ENCODE measurements around the gene MPHOSPH8. TPM values are rescaled to one million over a fixed set of nuclear protein-coding genes. Genes with fewer than 3 reads are reported as not detected.

Gene MPHOSPH8, protein sequence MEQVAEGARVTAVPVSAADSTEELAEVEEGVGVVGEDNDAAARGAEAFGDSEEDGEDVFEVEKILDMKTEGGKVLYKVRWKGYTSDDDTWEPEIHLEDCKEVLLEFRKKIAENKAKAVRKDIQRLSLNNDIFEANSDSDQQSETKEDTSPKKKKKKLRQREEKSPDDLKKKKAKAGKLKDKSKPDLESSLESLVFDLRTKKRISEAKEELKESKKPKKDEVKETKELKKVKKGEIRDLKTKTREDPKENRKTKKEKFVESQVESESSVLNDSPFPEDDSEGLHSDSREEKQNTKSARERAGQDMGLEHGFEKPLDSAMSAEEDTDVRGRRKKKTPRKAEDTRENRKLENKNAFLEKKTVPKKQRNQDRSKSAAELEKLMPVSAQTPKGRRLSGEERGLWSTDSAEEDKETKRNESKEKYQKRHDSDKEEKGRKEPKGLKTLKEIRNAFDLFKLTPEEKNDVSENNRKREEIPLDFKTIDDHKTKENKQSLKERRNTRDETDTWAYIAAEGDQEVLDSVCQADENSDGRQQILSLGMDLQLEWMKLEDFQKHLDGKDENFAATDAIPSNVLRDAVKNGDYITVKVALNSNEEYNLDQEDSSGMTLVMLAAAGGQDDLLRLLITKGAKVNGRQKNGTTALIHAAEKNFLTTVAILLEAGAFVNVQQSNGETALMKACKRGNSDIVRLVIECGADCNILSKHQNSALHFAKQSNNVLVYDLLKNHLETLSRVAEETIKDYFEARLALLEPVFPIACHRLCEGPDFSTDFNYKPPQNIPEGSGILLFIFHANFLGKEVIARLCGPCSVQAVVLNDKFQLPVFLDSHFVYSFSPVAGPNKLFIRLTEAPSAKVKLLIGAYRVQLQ
- 10 to 100 TPM; 31.2 to 35.5 TPM for total RNA-seq
- polyA plus RNA-seq (ENCODE audit: insufficient read length in 2 of 2) = 10 to 100 TPM; 55.3 to 69.9 TPM
- long read RNA-seq, donor 1, full-length matches to known transcripts = 9 of 122 reads
- long read RNA-seq, donor 1, partial matches to known transcripts = 89 of 122 reads
- long read RNA-seq, donor 1, other reads (novel, unspliced or antisense) = 24 of 122 reads
- long read RNA-seq, donor 2, partial matches to known transcripts = 17 of 21 reads
- long read RNA-seq, donor 2, other reads (novel, unspliced or antisense) = 0 of 21 reads
- long read RNA-seq, donor 3, partial matches to known transcripts = 33 of 36 reads
- long read RNA-seq, donor 3, other reads (novel, unspliced or antisense) = 0 of 36 reads
- long read RNA-seq, donor 4, transcript MPHOSPH8-202 (3 exons, 1,048 nt) = major isoform, 9 of 236 reads
- long read RNA-seq, donor 4, partial matches to known transcripts = 193 of 236 reads
- long read RNA-seq, donor 4, other reads (novel, unspliced or antisense) = 34 of 236 reads

DNA sequence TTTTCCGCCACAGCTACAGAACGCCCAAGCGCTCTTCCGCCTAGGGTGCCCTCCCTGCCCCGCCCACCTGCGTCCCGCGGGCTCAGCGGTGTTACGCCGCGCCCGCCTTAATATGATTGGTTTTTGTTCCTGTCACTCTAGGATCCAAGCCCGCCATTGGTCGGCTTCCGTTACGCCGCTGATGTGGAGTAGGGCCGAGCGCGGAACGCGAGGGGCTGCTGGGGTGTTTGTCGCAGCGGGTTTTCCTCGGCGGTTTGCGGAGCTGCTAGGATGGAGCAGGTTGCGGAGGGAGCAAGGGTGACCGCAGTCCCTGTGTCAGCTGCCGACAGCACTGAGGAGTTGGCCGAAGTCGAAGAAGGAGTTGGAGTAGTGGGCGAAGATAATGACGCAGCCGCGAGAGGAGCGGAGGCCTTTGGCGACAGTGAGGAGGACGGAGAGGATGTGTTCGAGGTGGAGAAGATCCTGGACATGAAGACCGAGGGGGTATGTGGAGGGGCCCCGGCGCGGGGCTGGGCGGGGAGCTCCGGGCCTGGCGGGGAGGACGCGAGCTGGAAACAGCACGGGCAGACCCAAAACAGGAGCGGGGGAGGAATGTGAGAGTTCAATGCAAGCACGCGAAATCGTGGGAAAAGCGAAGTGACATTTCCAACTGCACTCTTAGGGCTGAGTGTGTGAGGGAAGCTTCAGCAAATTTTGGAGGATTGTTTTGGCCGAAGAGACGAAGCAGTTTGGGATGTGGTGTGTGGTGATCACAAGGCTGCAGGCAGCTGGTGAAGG, at the start of gene MPHOSPH8:
Gene MPHOSPH8 (plus strand): TSS at position 181 of the 777 bp plus-strand sequence. CDS start 90 bp downstream, at position 271.
- Histone ChIP-seq H3K9me3 (ENCODE audit: control insufficient read depth, insufficient read depth, low read length) (no peaks in the 10 kb centered on the region), H3K4me3 (ENCODE audit: low read depth, low read length) (peak within 1 kb of the TSS; percentile 74), H3K27ac (ENCODE audit: low read depth, low read length) (peak within 1 kb of the TSS; percentile 90), H3K4me1 (ENCODE audit: control insufficient read depth, insufficient read depth, low read length) (peaks cover 10% of the 10 kb centered on the region), H3K36me3 (ENCODE audit: control insufficient read depth, insufficient read depth, low read length) (no peaks in the 10 kb centered on the region), H3K27me3 (ENCODE audit: control insufficient read depth, insufficient read depth, low read length) (no peaks in the 10 kb centered on the region)
- peak; percentile 86 to 99 (median 94) for DNase-seq (ENCODE audit: low read depth in 4 of 6, low spot score in 6 of 6)
- under 1% methylated on average over 58 of the region's 58 CpGs for WGBS (ENCODE audit: insufficient coverage)

DNA sequence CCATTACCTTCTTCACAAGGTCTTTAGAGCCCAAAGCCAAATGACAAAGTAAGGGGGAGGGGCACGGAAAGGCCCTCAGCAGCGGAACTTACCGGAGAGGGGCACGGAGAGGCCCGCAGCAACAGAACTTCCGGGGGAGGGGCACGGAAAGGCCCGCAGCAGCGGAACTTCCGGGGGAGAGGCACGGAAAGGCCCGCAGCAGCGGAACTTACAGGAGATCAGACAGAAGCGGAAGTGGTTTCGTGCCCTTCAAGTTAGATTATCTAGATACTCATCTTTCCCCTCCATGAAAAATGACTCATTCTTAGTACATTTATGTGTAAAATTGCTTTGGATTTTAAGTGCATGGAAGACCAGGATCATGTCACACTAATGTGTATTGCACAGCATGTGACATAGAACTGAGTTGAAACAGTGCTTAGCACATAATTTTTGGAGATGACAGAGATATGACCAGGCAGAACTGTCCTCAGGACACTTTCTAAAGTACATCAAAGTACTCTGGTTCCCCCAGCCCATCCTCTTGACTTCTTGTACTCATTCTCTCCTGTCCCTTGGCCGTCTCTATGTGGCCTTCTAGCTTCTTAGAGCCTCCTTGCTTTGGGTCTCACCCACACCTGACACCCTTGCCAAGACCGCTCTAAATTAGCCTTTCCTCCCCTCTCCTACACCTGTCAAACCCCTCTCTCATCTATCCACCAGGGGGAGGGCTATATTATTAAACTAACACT, 46.4 kb upstream of the MPHOSPH8 start:
- no peak overlapping the region for H3K4me3 ChIP-seq (ENCODE audit: low read depth, low read length)
- no peak for DNase-seq (ENCODE audit: low read depth in 4 of 6, low spot score in 6 of 6)
- WGBS (ENCODE audit: insufficient coverage) = 38% methylated on average over 11 of the region's 17 CpGs

DNA sequence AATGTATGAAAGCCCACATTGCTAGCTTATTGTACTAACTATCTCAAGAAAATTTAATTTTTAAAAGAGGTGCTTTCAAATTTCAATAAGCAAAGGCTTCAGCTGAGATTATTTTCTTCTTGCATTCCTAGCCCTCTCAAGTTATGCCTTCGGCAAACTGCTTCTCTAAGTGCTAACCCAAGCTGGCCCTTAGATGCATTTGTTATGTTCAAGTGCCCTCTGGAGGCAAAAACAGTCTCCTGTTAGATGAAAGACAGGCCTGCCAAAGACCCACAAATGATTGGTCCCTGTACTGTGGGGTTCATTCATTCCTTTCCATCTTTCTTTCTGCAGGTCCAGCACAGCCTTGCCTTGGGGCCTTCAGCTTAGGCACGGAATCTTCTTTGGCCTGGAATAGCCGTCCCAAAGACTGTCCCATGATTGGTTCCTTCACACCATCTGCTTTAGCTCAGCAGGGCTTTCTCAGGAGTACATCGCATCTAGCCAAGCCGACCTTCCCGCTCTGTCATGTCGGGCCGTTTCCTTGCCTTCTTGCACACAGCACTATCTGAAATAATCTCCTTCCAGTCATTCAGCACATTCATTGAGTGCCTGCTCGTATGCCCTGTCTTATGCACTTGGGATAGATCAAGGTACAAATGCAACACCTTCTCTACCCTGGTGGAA, 45.7 kb upstream of the MPHOSPH8 start:
- no peak overlapping the region for H3K27ac ChIP-seq (ENCODE audit: low read depth, low read length)
- peak in 2 of 6 donors; percentile 17 to 19 for DNase-seq (ENCODE audit: low read depth in 4 of 6, low spot score in 6 of 6)
- H3K4me3 ChIP-seq (ENCODE audit: low read depth, low read length) = no peak overlapping the region

More for the DNA sequence above, 46.4 kb upstream of the MPHOSPH8 start:
- no peaks in the 10 kb centered on the region for H3K4me1 ChIP-seq (ENCODE audit: control insufficient read depth, insufficient read depth, low read length)
- no peak overlapping the region for H3K27ac ChIP-seq (ENCODE audit: low read depth, low read length)
- H3K27me3 ChIP-seq (ENCODE audit: control insufficient read depth, insufficient read depth, low read length) = no peaks in the 10 kb centered on the region
- no peaks in the 10 kb centered on the region for H3K36me3 ChIP-seq (ENCODE audit: control insufficient read depth, insufficient read depth, low read length)
- H3K9me3 ChIP-seq (ENCODE audit: control insufficient read depth, insufficient read depth, low read length) = no peaks in the 10 kb centered on the region

DNA sequence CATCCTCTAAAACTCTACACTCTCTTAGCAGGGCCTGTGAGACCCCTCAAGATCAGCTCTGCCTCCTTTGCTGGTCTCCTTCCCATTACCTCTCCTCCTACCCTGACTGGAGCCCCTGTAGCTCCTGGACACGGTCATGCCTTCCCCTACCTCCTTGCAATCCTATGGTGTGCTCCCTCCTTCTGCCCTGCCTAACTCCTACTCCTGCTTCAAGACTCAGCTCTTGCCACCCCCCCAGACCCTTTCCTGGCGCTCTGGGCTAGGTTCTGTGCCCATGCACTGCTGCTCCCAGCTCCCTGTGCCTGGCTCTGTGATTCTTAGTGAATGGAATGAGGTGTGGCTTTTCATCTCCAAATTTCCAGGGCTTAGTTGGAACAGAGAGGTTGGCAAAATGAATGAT, 44.1 kb upstream of the MPHOSPH8 start:
- no peak for DNase-seq (ENCODE audit: low read depth in 4 of 6, low spot score in 6 of 6)
- Histone ChIP-seq H3K27ac (ENCODE audit: low read depth, low read length) (no peak overlapping the region), H3K4me3 (ENCODE audit: low read depth, low read length) (no peak overlapping the region), H3K36me3 (ENCODE audit: control insufficient read depth, insufficient read depth, low read length) (no peaks in the 10 kb centered on the region), H3K27me3 (ENCODE audit: control insufficient read depth, insufficient read depth, low read length) (no peaks in the 10 kb centered on the region), H3K9me3 (ENCODE audit: control insufficient read depth, insufficient read depth, low read length) (no peaks in the 10 kb centered on the region), H3K4me1 (ENCODE audit: control insufficient read depth, insufficient read depth, low read length) (no peaks in the 10 kb centered on the region)
- 78% methylated on average over 1 of the region's 2 CpGs for WGBS (ENCODE audit: insufficient coverage)

More for the DNA sequence above, 45.7 kb upstream of the MPHOSPH8 start:
- no peaks in the 10 kb centered on the region for H3K27me3 ChIP-seq (ENCODE audit: control insufficient read depth, insufficient read depth, low read length)
- no peaks in the 10 kb centered on the region for H3K4me1 ChIP-seq (ENCODE audit: control insufficient read depth, insufficient read depth, low read length)
- 69% methylated on average over 9 of the region's 9 CpGs for WGBS (ENCODE audit: insufficient coverage)
- H3K9me3 ChIP-seq (ENCODE audit: control insufficient read depth, insufficient read depth, low read length) = no peaks in the 10 kb centered on the region
- H3K36me3 ChIP-seq (ENCODE audit: control insufficient read depth, insufficient read depth, low read length) = no peaks in the 10 kb centered on the region

DNA sequence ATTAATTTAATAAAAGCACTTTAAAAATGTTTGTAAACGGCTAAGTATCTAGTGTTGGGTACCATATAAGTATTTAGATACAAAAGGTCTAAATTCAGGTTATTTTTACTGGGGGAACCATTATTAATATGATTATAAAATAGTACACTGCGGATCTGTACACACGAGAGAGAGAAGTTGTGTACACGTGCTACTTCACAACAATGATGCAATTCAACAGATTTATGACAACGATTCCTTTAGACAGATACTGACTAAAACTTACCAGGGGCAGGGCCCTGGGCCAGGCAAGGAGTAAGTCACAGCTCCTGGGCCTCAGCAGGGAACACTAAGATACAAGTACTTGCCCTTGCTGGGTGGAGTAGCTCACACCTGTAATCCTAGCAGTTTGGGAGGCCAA, 43.0 kb upstream of the MPHOSPH8 start:
- H3K4me1 ChIP-seq (ENCODE audit: control insufficient read depth, insufficient read depth, low read length) = no peaks in the 10 kb centered on the region
- WGBS (ENCODE audit: insufficient coverage) = 55% methylated on average over 2 of the region's 5 CpGs
- H3K9me3 ChIP-seq (ENCODE audit: control insufficient read depth, insufficient read depth, low read length) = no peaks in the 10 kb centered on the region
- no peaks in the 10 kb centered on the region for H3K36me3 ChIP-seq (ENCODE audit: control insufficient read depth, insufficient read depth, low read length)
- no peak for DNase-seq (ENCODE audit: low read depth in 4 of 6, low spot score in 6 of 6)
- H3K4me3 ChIP-seq (ENCODE audit: low read depth, low read length) = no peak overlapping the region
- no peaks in the 10 kb centered on the region for H3K27me3 ChIP-seq (ENCODE audit: control insufficient read depth, insufficient read depth, low read length)
- H3K27ac ChIP-seq (ENCODE audit: low read depth, low read length) = no peak overlapping the region

DNA sequence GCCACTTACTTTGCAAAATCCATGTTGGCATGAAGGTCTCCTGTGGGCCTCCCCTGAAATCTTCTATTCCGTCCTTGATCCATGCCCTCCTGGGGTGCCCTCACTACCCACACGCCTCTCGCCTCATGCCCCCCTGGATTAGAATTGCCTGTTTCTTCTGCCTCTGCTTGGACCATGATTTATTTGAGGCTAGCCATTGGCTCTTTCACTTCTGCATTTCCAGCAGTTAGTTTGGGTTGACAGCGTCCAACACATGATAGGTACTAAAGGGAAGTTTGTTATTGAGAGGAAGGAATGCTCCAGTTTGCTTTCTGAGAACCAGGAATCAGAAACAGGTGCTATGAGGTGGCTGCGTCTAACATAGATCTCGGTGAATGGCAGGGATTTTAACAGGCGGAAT, 41.6 kb upstream of the MPHOSPH8 start:
- no peak for DNase-seq (ENCODE audit: low read depth in 4 of 6, low spot score in 6 of 6)
- 76% methylated on average over 4 of the region's 7 CpGs for WGBS (ENCODE audit: insufficient coverage)
- no peak overlapping the region for H3K27ac ChIP-seq (ENCODE audit: low read depth, low read length)
- no peaks in the 10 kb centered on the region for H3K36me3 ChIP-seq (ENCODE audit: control insufficient read depth, insufficient read depth, low read length)
- no peaks in the 10 kb centered on the region for H3K4me1 ChIP-seq (ENCODE audit: control insufficient read depth, insufficient read depth, low read length)
- H3K27me3 ChIP-seq (ENCODE audit: control insufficient read depth, insufficient read depth, low read length) = no peaks in the 10 kb centered on the region
- H3K4me3 ChIP-seq (ENCODE audit: low read depth, low read length) = no peak overlapping the region
- no peaks in the 10 kb centered on the region for H3K9me3 ChIP-seq (ENCODE audit: control insufficient read depth, insufficient read depth, low read length)

DNA sequence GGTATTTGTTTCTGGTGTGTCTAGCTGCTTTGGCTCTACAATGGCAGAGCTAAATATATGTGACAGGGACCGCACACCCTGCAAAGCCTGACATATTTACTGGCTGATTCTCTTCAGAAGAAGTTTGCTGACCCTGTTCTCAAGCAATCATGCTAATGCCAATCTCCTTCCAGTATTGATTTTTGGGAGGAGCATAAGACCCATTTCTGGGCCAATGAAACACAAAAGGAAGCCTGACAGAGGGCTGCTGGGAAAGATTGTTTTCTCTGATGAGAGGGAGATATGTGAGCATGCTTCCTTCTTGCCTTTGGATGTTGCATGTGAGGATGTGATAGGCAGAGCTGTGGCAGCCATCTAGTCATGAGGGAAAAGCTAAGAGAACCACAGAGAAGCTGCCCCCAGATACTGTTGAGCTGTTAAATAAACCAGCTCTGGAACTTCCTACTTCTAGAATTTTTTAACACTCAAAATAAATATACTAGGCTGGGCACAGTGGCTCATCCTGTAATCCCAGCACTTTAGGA, 40.7 kb upstream of the MPHOSPH8 start:
- no peak overlapping the region for H3K27ac ChIP-seq (ENCODE audit: low read depth, low read length)
- H3K36me3 ChIP-seq (ENCODE audit: control insufficient read depth, insufficient read depth, low read length) = no peaks in the 10 kb centered on the region
- no peaks in the 10 kb centered on the region for H3K27me3 ChIP-seq (ENCODE audit: control insufficient read depth, insufficient read depth, low read length)
- H3K9me3 ChIP-seq (ENCODE audit: control insufficient read depth, insufficient read depth, low read length) = no peaks in the 10 kb centered on the region
- no peak for DNase-seq (ENCODE audit: low read depth in 4 of 6, low spot score in 6 of 6)
- H3K4me3 ChIP-seq (ENCODE audit: low read depth, low read length) = no peak overlapping the region
- no peaks in the 10 kb centered on the region for H3K4me1 ChIP-seq (ENCODE audit: control insufficient read depth, insufficient read depth, low read length)
- WGBS (ENCODE audit: insufficient coverage) = 20% methylated on average over 1 of the region's 1 CpG

DNA sequence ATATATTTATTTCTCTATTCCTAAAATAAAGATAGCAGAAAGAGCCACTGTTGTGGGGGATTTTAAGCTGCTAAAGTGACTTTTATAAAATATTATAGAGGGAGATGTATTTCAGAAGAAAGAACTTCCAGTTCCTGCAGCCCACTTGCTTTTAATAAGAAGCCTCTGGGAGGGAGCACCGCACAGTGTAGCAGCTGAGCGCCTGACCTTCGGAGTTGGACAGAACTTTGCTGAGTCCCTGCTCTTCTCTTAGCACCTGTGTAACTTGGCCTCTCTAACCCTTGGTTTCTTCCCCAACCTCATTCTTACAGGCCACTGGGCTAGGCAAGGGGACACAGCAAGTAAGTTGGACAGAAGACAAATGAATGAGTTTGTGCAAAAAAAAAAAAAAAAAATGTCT, 37.4 kb upstream of the MPHOSPH8 start:
- Histone ChIP-seq H3K4me1 (ENCODE audit: control insufficient read depth, insufficient read depth, low read length) (no peaks in the 10 kb centered on the region), H3K4me3 (ENCODE audit: low read depth, low read length) (no peak overlapping the region)
- WGBS (ENCODE audit: insufficient coverage) = 85% methylated on average over 3 of the region's 3 CpGs

More for the DNA sequence above, 37.4 kb upstream of the MPHOSPH8 start:
- no peaks in the 10 kb centered on the region for H3K36me3 ChIP-seq (ENCODE audit: control insufficient read depth, insufficient read depth, low read length)
- DNase-seq (ENCODE audit: low read depth in 4 of 6, low spot score in 6 of 6) = no peak
- no peaks in the 10 kb centered on the region for H3K27me3 ChIP-seq (ENCODE audit: control insufficient read depth, insufficient read depth, low read length)
- no peaks in the 10 kb centered on the region for H3K9me3 ChIP-seq (ENCODE audit: control insufficient read depth, insufficient read depth, low read length)
- no peak overlapping the region for H3K27ac ChIP-seq (ENCODE audit: low read depth, low read length)

Measured in spinal cord (tissue), 10 donors.